CD14-positive monocyte (primary cell): ENCODE data around the gene ABHD4. TPM values are rescaled to one million over a fixed set of nuclear protein-coding genes. Genes with fewer than 3 reads are reported as not detected.

ENCODE experiments used
- DNase-seq, 3 donors: peaks; one replicate each; pipeline ENCODE4 v3.0.0-alpha.2; 2011 to 2022
- H2AFZ ChIP-seq: 2 replicates; pipeline ENCODE4 v1.6.0; 2012; ENCODE audit warnings: mild to moderate bottlenecking, low read depth, low read length, inconsistent platforms; ENCODE audit not compliant: insufficient read depth, poor library complexity, severe bottlenecking
- H3K27ac ChIP-seq, 2 donors: 1 replicate in 1 of 2; 2 replicates in 1 of 2; pipeline ENCODE4 v1.5.1; 2012 to 2013; ENCODE audit warnings: low read length in 2 of 2, control low read depth in 1 of 2, inconsistent platforms in 1 of 2, low read depth in 1 of 2, mild to moderate bottlenecking in 1 of 2
- H3K27me3 ChIP-seq, 2 donors: one replicate each; pipeline versions ENCODE4 v1.6.0 to v1.6.1; 2011 to 2013; ENCODE audit warnings: low read length in 2 of 2; ENCODE audit not compliant: control insufficient read depth in 2 of 2, insufficient read depth in 2 of 2
- H3K36me3 ChIP-seq, 2 donors: replicated peaks in 1 of 2; 1 replicate in 1 of 2; 2 replicates in 1 of 2; pipeline versions ENCODE4 v1.5.1 to v1.6.1; 2012 to 2013; ENCODE audit warnings: low read length in 2 of 2, control low read depth in 1 of 2, inconsistent platforms in 1 of 2, mild to moderate bottlenecking in 1 of 2; ENCODE audit not compliant: insufficient read depth in 2 of 2, control insufficient read depth in 1 of 2
- H3K4me1 ChIP-seq, 2 donors: 1 replicate in 1 of 2; 2 replicates in 1 of 2; pipeline versions ENCODE4 v1.5.1 to v1.6.1; 2012 to 2013; ENCODE audit warnings: low read length in 2 of 2, control low read depth in 1 of 2, inconsistent platforms in 1 of 2, mild to moderate bottlenecking in 1 of 2, moderate library complexity in 1 of 2; ENCODE audit not compliant: insufficient read depth in 2 of 2, control insufficient read depth in 1 of 2
- H3K4me2 ChIP-seq: replicated peaks from 2 replicates; pipeline ENCODE3; 2012; ENCODE audit warnings: low read length, moderate library complexity, mild to moderate bottlenecking; ENCODE audit not compliant: poor library complexity, severe bottlenecking; ENCODE audit errors: extremely low read depth
- H3K4me3 ChIP-seq, 3 experiments: fragments of 200-600 bp in 1 of 3; sonication (generic) in 1 of 3; replicated peaks in 1 of 3; 1 replicate in 2 of 3; 2 replicates in 1 of 3; pipeline ENCODE4 v1.5.1; 2011 to 2013; ENCODE audit warnings: low read length in 3 of 3, mild to moderate bottlenecking in 3 of 3, control low read depth in 2 of 3, low read depth in 2 of 3, inconsistent platforms in 1 of 3, moderate library complexity in 1 of 3
- H3K79me2 ChIP-seq: 2 replicates; pipeline ENCODE4 v1.6.0; 2012; ENCODE audit warnings: mild to moderate bottlenecking, control low read depth, inconsistent platforms, low read length, moderate library complexity; ENCODE audit not compliant: insufficient read depth
- H3K9ac ChIP-seq: 2 replicates; pipeline ENCODE4 v1.6.0; 2017; ENCODE audit warnings: low read length, mild to moderate bottlenecking; ENCODE audit not compliant: insufficient read depth, poor library complexity, severe bottlenecking
- H3K9me3 ChIP-seq, 2 donors: replicated peaks in 1 of 2; 1 replicate in 1 of 2; 2 replicates in 1 of 2; pipeline versions ENCODE4 v1.5.1 to v1.6.1; 2012 to 2013; ENCODE audit warnings: low read length in 2 of 2, control low read depth in 1 of 2; ENCODE audit not compliant: control insufficient read depth in 1 of 2, insufficient read depth in 1 of 2
- H4K20me1 ChIP-seq: 2 replicates; pipeline ENCODE4 v1.6.0; 2012; ENCODE audit warnings: mild to moderate bottlenecking, low read length, control low read depth, moderate library complexity; ENCODE audit not compliant: insufficient read depth
- H3K27ac Mint-ChIP-seq, 7 donors: one replicate each; pipeline ENCODE4 v1.8.0; 2020; ENCODE audit warnings: mild to moderate bottlenecking in 7 of 7, mixed read lengths in 7 of 7, moderate library complexity in 6 of 7, inconsistent platforms in 2 of 7
- H3K27me3 Mint-ChIP-seq, 3 donors: one replicate each; pipeline ENCODE4 v1.8.0; 2021 to 2022; ENCODE audit warnings: low read depth in 3 of 3, mild to moderate bottlenecking in 3 of 3, mixed read lengths in 3 of 3, moderate library complexity in 3 of 3, inconsistent platforms in 1 of 3
- H3K36me3 Mint-ChIP-seq, 2 donors: one replicate each; pipeline ENCODE4 v1.8.0; 2020; ENCODE audit warnings: mixed read lengths in 2 of 2, inconsistent platforms in 1 of 2, mild to moderate bottlenecking in 1 of 2
- H3K4me1 Mint-ChIP-seq: one replicate; pipeline ENCODE4 v1.8.0; 2020; ENCODE audit warnings: mild to moderate bottlenecking, mixed read lengths
- H3K4me3 Mint-ChIP-seq, 2 donors: one replicate each; pipeline ENCODE4 v1.8.0; 2020; ENCODE audit warnings: mild to moderate bottlenecking in 2 of 2, mixed read lengths in 2 of 2, moderate library complexity in 1 of 2
- H3K9me3 Mint-ChIP-seq, 7 donors: one replicate each; pipeline ENCODE4 v1.8.0; 2020 to 2022; ENCODE audit warnings: mixed read lengths in 7 of 7, mild to moderate bottlenecking in 6 of 7, moderate library complexity in 6 of 7, inconsistent platforms in 2 of 7
- CTCF ChIP-seq: fragments of 200-600 bp; IDR thresholded peaks from one replicate; pipeline ENCODE4 v1.8.0; 2022; ENCODE audit warnings: antibody characterized with exemption, mild to moderate bottlenecking
- WGBS: methylation state at CpG from one replicate; pipeline ENCODE4 v1.1.5; 2013; ENCODE audit warnings: missing lambda C conversion rate; ENCODE audit not compliant: insufficient coverage; 5-methylcytosine and 5-hydroxymethylcytosine counted together
- intact Hi-C, 2 donors: fragments of 100-400 bp; cut with micrococcal nuclease; formaldehyde crosslinking; loops; one replicate each; pipeline versions ENCODE4 v1.15.0 to v1.15.1; 2023
- polyA plus RNA-seq, 3 donors: library from polyadenylated mRNA; depleted of rRNA in 1 of 3; unstranded in 2 of 3; stranded (reverse) in 1 of 3; fragments of 300-500 nt in 2 of 3; fragments of >200 nt in 1 of 3; fragmentation: Illumina TruSeq in 2 of 3; gene quantifications; 1 replicate in 2 of 3; 2 replicates in 1 of 3; pipeline ENCODE4 v1.2.3, GENCODE V29; 2012 to 2021

The ABHD4 gene
- polyA plus RNA-seq, 3 donors = 9.4 to 13.4 (median 12.5) TPM

GRCh38 chr14:22601996-22602395 lies 3.9 kb downstream of the ABHD4 start:
- intact Hi-C loops = no loop called here
- no peak for DNase-seq
- WGBS = 29% methylated on average over 5 of the region's 5 CpGs
- H4K20me1 ChIP-seq = no peaks in the 10 kb centered on the region
- peaks cover 29 to 55% of the 10 kb centered on the region in 2 donors for H3K36me3 ChIP-seq
- TF ChIP-seq CTCF = no peak
- Mint-ChIP-seq H3K4me1 (peaks cover 24% of the 10 kb centered on the region), H3K36me3 (peaks cover 55 to 56% of the 10 kb centered on the region in 2 donors), H3K27ac (peak overlapping the region in 1 of 7 donors; percentile 9), H3K9me3 (peaks cover 0 to 2% (median 0%) of the 10 kb centered on the region in 7 donors), H3K4me3 (no peak overlapping the region), H3K27me3 (peaks cover 3 to 18% (median 14%) of the 10 kb centered on the region in 3 donors)
- H3K27me3 ChIP-seq = peaks cover 0 to 4% of the 10 kb centered on the region in 2 donors
- H3K9me3 ChIP-seq = no peaks in the 10 kb centered on the region
- no peaks in the 10 kb centered on the region for H3K79me2 ChIP-seq
- no peak overlapping the region for H3K4me2 ChIP-seq
- no peak overlapping the region for H3K4me3 ChIP-seq
- H3K27ac ChIP-seq = no peak overlapping the region
- no peak overlapping the region for H3K9ac ChIP-seq
- H2AFZ ChIP-seq = no peak overlapping the region
- H3K4me1 ChIP-seq = peaks cover 14 to 21% of the 10 kb centered on the region in 2 donors

DNA sequence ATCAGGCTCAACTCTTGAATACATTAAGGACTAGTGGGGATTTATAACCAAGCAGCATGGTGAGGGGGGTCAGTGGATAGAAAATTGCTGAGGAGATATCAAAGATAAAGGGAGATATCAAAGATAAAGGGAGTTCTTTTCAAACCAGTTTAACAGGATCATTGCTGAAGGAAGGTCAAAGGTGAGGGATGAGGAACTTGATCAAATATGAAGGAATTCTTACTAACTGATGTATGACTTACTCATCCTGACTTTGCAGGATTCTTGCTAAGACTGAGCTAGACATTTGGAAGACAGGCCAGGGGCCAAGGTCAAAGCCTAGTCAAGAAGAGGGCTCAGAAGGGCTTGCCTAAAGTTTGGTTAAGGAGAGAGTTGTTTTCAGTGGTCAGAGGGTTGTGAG lies 4.8 kb downstream of the ABHD4 start:
- Histone ChIP-seq H4K20me1 (no peaks in the 10 kb centered on the region), H3K27me3 (peaks cover 0 to 4% of the 10 kb centered on the region in 2 donors), H2AFZ (no peak overlapping the region), H3K36me3 (peaks cover 36 to 64% of the 10 kb centered on the region in 2 donors), H3K9me3 (no peaks in the 10 kb centered on the region), H3K4me1 (peaks cover 10 to 13% of the 10 kb centered on the region in 2 donors), H3K9ac (no peak overlapping the region), H3K4me2 (no peak overlapping the region), H3K79me2 (no peaks in the 10 kb centered on the region), H3K27ac (no peak overlapping the region), H3K4me3 (no peak overlapping the region)
- H3K27ac Mint-ChIP-seq = no peak overlapping the region
- no peak overlapping the region for H3K4me3 Mint-ChIP-seq
- no peak for TF ChIP-seq CTCF
- H3K27me3 Mint-ChIP-seq = peaks cover 3 to 15% (median 14%) of the 10 kb centered on the region in 3 donors
- peaks cover 0 to 2% (median 0%) of the 10 kb centered on the region in 7 donors for H3K9me3 Mint-ChIP-seq
- DNase-seq = no peak
- peaks cover 62 to 65% of the 10 kb centered on the region in 2 donors for H3K36me3 Mint-ChIP-seq
- intact Hi-C loops = no loop called here
- H3K4me1 Mint-ChIP-seq = peaks cover 21% of the 10 kb centered on the region
